Right cardiac atrium (tissue), 5 donors: ENCODE results near the gene PDF. TPM values are rescaled to one million over a fixed set of nuclear protein-coding genes. Genes with fewer than 3 reads are reported as not detected.
"Not testable (repeated sequence)": the region's sequence is repeated elsewhere in the genome, so short reads cannot be mapped to it uniquely, and the experiment has no call there.

Source experiments
- ATAC-seq, 2 donors: fragments of 200-7000 bp; cut with Tn5 transposase; one replicate each; pipeline versions ENCODE4 v1.8.0 to v1.9.1; 2020; ENCODE audit warnings: moderate library complexity in 2 of 2, mild to moderate bottlenecking in 1 of 2
- DNase-seq, 3 donors: peaks; one replicate each; pipeline ENCODE4 v3.0.0-alpha.2; 2020
- H3K27ac ChIP-seq: one replicate; pipeline ENCODE4 v1.5.1; 2013; ENCODE audit warnings: mild to moderate bottlenecking, low read length, control low read depth, moderate library complexity
- H3K27me3 ChIP-seq: one replicate; pipeline ENCODE4 v1.6.1; 2013; ENCODE audit not compliant: control insufficient read depth, insufficient read depth
- H3K4me1 ChIP-seq: one replicate; pipeline ENCODE4 v1.6.1; 2013; ENCODE audit warnings: low read length; ENCODE audit not compliant: control insufficient read depth, insufficient read depth
- H3K4me3 ChIP-seq: one replicate; pipeline ENCODE4 v1.5.1; 2013; ENCODE audit warnings: low read length, control low read depth
- H3K9me3 ChIP-seq: one replicate; pipeline ENCODE4 v1.6.1; 2013; ENCODE audit warnings: low read length; ENCODE audit not compliant: control insufficient read depth
- WGBS: extraction: QIAGEN DNeasy Blood & Tissue Kit; methylation state at CpG from one replicate; pipeline ENCODE4 v1.1.7; 2013; 5-methylcytosine and 5-hydroxymethylcytosine counted together
- intact Hi-C, 4 donors: fragments of 100-400 bp; cut with DNase I; formaldehyde crosslinking; loops; one replicate each; pipeline versions ENCODE4 v1.11.0 to v1.14.0; 2022 to 2023
- polyA plus RNA-seq: library from polyadenylated mRNA; stranded (reverse); fragments of 200-250 nt; gene quantifications from one replicate; pipeline ENCODE4 v1.2.3, GENCODE V29; 2013
- total RNA-seq, 4 donors: library from RNA; stranded (reverse); fragmentation: NEBNext Ultra II Directional; extraction: Animal tissue kit (Norgen Biotek cat#: 25700); gene quantifications; one replicate each; pipeline ENCODE4 v1.2.1, GENCODE V29; 2021
- donor health status: healthy with polysubstance abuse.
- donor health status: DM: no; HTN: yes; CAD: no.
- donor health status: DM: no; HTN: no; CAD: no.
- donor health status: DM: no; HTN: yes; CAD: no; lungs with severe emphysema.
- donor health status: DM: yes; HTN: yes; CAD: no.

PDF gene
- total and polyA plus RNA-seq, 5 donors = 2.9 to 5.7 (median 4.9) TPM

- no peaks in the 10 kb centered on the region for H3K27me3 ChIP-seq
- H3K4me1 ChIP-seq = no peaks in the 10 kb centered on the region
- intact Hi-C loops = no loop called here
- DNase-seq = no peak
- peak in 1 of 2 donors; percentile 43 for ATAC-seq
- WGBS = 82% methylated on average over 4 of the region's 4 CpGs
- no peak overlapping the region for H3K27ac ChIP-seq
- no peaks in the 10 kb centered on the region for H3K9me3 ChIP-seq
- no peak overlapping the region for H3K4me3 ChIP-seq
Observed at GRCh38 chr16:69301861-69302260, 28.5 kb downstream of the PDF start.

DNA sequence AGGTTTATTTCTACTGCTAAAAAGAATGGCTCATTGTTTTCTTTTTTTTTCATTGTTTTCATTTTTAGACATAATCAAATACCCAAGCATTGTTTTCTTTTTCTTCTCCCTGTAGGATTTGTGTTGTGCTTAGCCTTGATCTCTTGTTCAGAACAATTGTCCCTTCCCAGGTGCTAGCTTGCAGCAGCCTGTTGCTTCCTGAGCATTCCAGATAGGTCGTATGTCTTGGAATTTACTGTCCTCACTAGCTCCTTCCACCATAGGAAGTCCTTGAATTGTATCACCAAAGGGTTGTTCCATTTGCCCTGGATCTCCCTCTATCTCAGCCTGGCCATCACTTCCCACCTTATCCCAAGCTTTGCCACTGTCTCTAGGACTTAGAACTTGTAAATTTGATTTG, 29.2 kb downstream of the PDF start:
- WGBS = 46% methylated on average over 1 of the region's 1 CpG
- H3K4me3 ChIP-seq = no peak overlapping the region
- intact Hi-C loops = no loop called here
- no peaks in the 10 kb centered on the region for H3K4me1 ChIP-seq
- DNase-seq (no peak), ATAC-seq (no peak)
- no peaks in the 10 kb centered on the region for H3K27me3 ChIP-seq
- no peak overlapping the region for H3K27ac ChIP-seq
- no peaks in the 10 kb centered on the region for H3K9me3 ChIP-seq

- no peaks in the 10 kb centered on the region for H3K4me1 ChIP-seq
- intact Hi-C loops = no loop called here
- H3K27me3 ChIP-seq = no peaks in the 10 kb centered on the region
- ATAC-seq (no peak), DNase-seq (no peak)
- H3K4me3 ChIP-seq = no peak overlapping the region
- WGBS = 96% methylated on average over 4 of the region's 4 CpGs
- H3K9me3 ChIP-seq = no peaks in the 10 kb centered on the region
- no peak overlapping the region for H3K27ac ChIP-seq
Observed at GRCh38 chr16:69298261-69298660, 32.1 kb downstream of the PDF start.

DNA sequence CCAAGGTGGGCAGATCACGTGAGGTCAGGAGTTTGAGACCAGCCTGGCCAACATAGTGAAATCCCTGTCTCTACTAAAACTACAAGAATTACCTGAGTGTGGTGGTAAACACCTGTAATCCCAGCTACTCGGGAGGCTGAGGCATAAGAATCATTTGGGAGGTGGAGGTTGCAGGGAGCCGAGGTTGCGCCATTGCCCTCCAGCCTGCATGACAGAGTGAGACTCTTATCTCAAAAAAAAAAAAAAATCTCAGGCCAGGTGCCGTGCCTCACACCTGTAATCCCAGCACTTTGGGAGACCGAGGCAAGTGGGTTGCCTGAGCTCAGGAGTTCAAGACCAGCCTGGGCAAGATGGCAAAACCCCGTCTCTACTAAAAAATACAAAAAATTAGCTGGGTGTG, 33.6 kb downstream of the PDF start:
- DNase-seq, H3K4me3 ChIP-seq, H3K27ac ChIP-seq, H3K4me1 ChIP-seq, H3K27me3 ChIP-seq, ATAC-seq, intact Hi-C loops, H3K9me3 ChIP-seq: not testable (repeated sequence)
- 97% methylated on average over 7 of the region's 7 CpGs for WGBS

GRCh38 chr16:69294051-69294450, 36.3 kb downstream of the PDF start:
- Histone ChIP-seq H3K27ac (no peak overlapping the region), H3K9me3 (no peaks in the 10 kb centered on the region), H3K27me3 (no peaks in the 10 kb centered on the region), H3K4me1 (no peaks in the 10 kb centered on the region), H3K4me3 (no peak overlapping the region)
- intact Hi-C loops = no loop called here
- ATAC-seq = no peak
- 94% methylated on average over 1 of the region's 1 CpG for WGBS
- DNase-seq = no peak

- DNase-seq (no peak), ATAC-seq (no peak)
- intact Hi-C loops = no loop called here
- Histone ChIP-seq H3K4me1 (no peaks in the 10 kb centered on the region), H3K27ac (no peak overlapping the region), H3K9me3 (no peaks in the 10 kb centered on the region), H3K4me3 (no peak overlapping the region), H3K27me3 (no peaks in the 10 kb centered on the region)
- WGBS = 57% methylated on average over 3 of the region's 3 CpGs
Observed at GRCh38 chr16:69293401-69293800, 37.0 kb downstream of the PDF start.

- DNase-seq, H3K27ac ChIP-seq, H3K4me1 ChIP-seq, H3K27me3 ChIP-seq, H3K9me3 ChIP-seq, ATAC-seq, H3K4me3 ChIP-seq, intact Hi-C loops: not testable (repeated sequence)
- 92% methylated on average over 9 of the region's 9 CpGs for WGBS
Observed at GRCh38 chr16:69291657-69292056, 38.7 kb downstream of the PDF start.

- H3K4me3 ChIP-seq = no peak overlapping the region
- 31% methylated on average over 13 of the region's 13 CpGs for WGBS
- H3K27ac ChIP-seq = no peak overlapping the region
- no peaks in the 10 kb centered on the region for H3K4me1 ChIP-seq
- ATAC-seq = peak; percentile 79 to 90
- intact Hi-C loops = loop anchor here (2.0 to 10.0 kb wide), 4 partner anchors 132 to 742 kb away; no protein-coding TSS in a partner anchor
- no peaks in the 10 kb centered on the region for H3K27me3 ChIP-seq
- peak; percentile 78 to 88 (median 79) for DNase-seq
- H3K9me3 ChIP-seq = no peaks in the 10 kb centered on the region
Observed at GRCh38 chr16:69286941-69287713, 43.3 kb downstream of the PDF start.

- Histone ChIP-seq H3K4me1 (no peaks in the 10 kb centered on the region), H3K27ac (no peak overlapping the region), H3K9me3 (no peaks in the 10 kb centered on the region), H3K4me3 (no peak overlapping the region), H3K27me3 (no peaks in the 10 kb centered on the region)
- intact Hi-C loops = loop anchor here (5.0 to 10.0 kb wide), 3 partner anchors 130 to 740 kb away; no protein-coding TSS in a partner anchor
- ATAC-seq (no peak), DNase-seq (no peak)
- WGBS = 90% methylated on average over 4 of the region's 4 CpGs
Observed at GRCh38 chr16:69285240-69285639, 45.1 kb downstream of the PDF start.

GRCh38 chr16:69283851-69284250, 46.5 kb downstream of the PDF start:
- Histone ChIP-seq H3K9me3 (no peaks in the 10 kb centered on the region), H3K27me3 (no peaks in the 10 kb centered on the region), H3K27ac (no peak overlapping the region), H3K4me3 (no peak overlapping the region), H3K4me1 (no peaks in the 10 kb centered on the region)
- 62% methylated on average over 4 of the region's 4 CpGs for WGBS
- DNase-seq = no peak
- intact Hi-C loops = loop anchor here in 2 of 4 donors (10.0 kb wide), 2 partner anchors 129 to 739 kb away; no protein-coding TSS in a partner anchor
- no peak for ATAC-seq

- intact Hi-C loops = no loop called here
Observed at GRCh38 chr16:69277413-69277812, 53.0 kb downstream of the PDF start.

More at GRCh38 chr16:69277413-69277812, 53.0 kb downstream of the PDF start:
- no peak for DNase-seq
- Histone ChIP-seq H3K27ac (no peak overlapping the region), H3K4me3 (no peak overlapping the region), H3K4me1 (no peaks in the 10 kb centered on the region), H3K9me3 (no peaks in the 10 kb centered on the region), H3K27me3 (no peaks in the 10 kb centered on the region)
- no peak for ATAC-seq
- WGBS = 57% methylated on average over 1 of the region's 1 CpG
